RWPE2 (cell line): ENCODE data around the gene NRF1.

Experiments
- ATAC-seq: fragments of 200-7000 bp; cut with Tn5 transposase; 3 replicates; pipeline ENCODE4 v1.9.1; 2021; ENCODE audit warnings: low read depth
- DNase-seq: peaks from one replicate; pipeline ENCODE4 v3.0.0-alpha.2; 2020; ENCODE audit warnings: low spot score
- H3K27ac ChIP-seq: fragments of 450-650 bp; 2 replicates; pipeline ENCODE4 v1.5.1; 2017; ENCODE audit warnings: mild to moderate bottlenecking; ENCODE audit not compliant: poor library complexity, severe bottlenecking
- H3K27me3 ChIP-seq: fragments of 250-450 bp; sonication (Bioruptor Pico); 2 replicates; pipeline ENCODE4 v1.5.1; 2021; ENCODE audit warnings: mild to moderate bottlenecking, moderate library complexity; ENCODE audit not compliant: insufficient read depth, poor library complexity, severe bottlenecking
- H3K36me3 ChIP-seq: fragments of 250-450 bp; sonication (Bioruptor Pico); 2 replicates; pipeline ENCODE4 v1.5.1; 2020; ENCODE audit warnings: low read depth, mild to moderate bottlenecking, moderate library complexity
- H3K4me1 ChIP-seq: fragments of 250-450 bp; sonication (Bioruptor Pico); 2 replicates; pipeline ENCODE4 v1.5.1; 2021; ENCODE audit warnings: mild to moderate bottlenecking, moderate library complexity; ENCODE audit not compliant: insufficient read depth, poor library complexity, severe bottlenecking
- H3K4me3 ChIP-seq: fragments of 250-450 bp; sonication (Bioruptor Pico); 2 replicates; pipeline ENCODE4 v1.5.1; 2021; ENCODE audit warnings: mild to moderate bottlenecking, moderate library complexity; ENCODE audit not compliant: severe bottlenecking
- H3K9me3 ChIP-seq: fragments of 250-450 bp; sonication (Bioruptor Pico); 2 replicates; pipeline ENCODE4 v1.5.1; 2021; ENCODE audit warnings: mild to moderate bottlenecking, moderate library complexity; ENCODE audit not compliant: severe bottlenecking
- CTCF ChIP-seq: fragments of 450-650 bp; IDR thresholded peaks from one replicate; pipeline ENCODE4 v1.5.1; 2017; ENCODE audit warnings: mild to moderate bottlenecking, moderate library complexity; ENCODE audit not compliant: poor library complexity, severe bottlenecking

The NRF1 gene

GRCh38 chr7:129636641-129637040 lies 25.1 kb downstream of the NRF1 start:
- no peak for TF ChIP-seq CTCF
- Histone ChIP-seq H3K27me3 (no peaks in the 10 kb centered on the region), H3K36me3 (0 out of 2 replicates have a peak, but pooled peaks cover 4% of the 10 kb centered on the region), H3K27ac (no peak overlapping the region), H3K4me3 (no peak overlapping the region), H3K4me1 (no peaks in the 10 kb centered on the region), H3K9me3 (no peaks in the 10 kb centered on the region)
- no peak for ATAC-seq
- no peak for DNase-seq

- Histone ChIP-seq H3K27me3 (no peaks in the 10 kb centered on the region), H3K27ac (no peak overlapping the region), H3K4me1 (no peaks in the 10 kb centered on the region), H3K36me3 (0 out of 2 replicates have a peak, but pooled peaks cover 4% of the 10 kb centered on the region), H3K4me3 (no peak overlapping the region), H3K9me3 (no peaks in the 10 kb centered on the region)
- no peak for ATAC-seq
- no peak for DNase-seq
- TF ChIP-seq CTCF, result no peak
These were observed 28.9 kb downstream of the NRF1 start for GRCh38 chr7:129640400-129640799.

GRCh38 chr7:129642871-129643549 lies 31.5 kb downstream of the NRF1 start:
- H3K27me3 ChIP-seq, result no peaks in the 10 kb centered on the region
- no peaks in the 10 kb centered on the region for H3K9me3 ChIP-seq
- H3K4me3 ChIP-seq, result no peak overlapping the region
- DNase-seq (no peak), ATAC-seq (no peak)
- no peak overlapping the region for H3K27ac ChIP-seq
- TF ChIP-seq CTCF, result no peak
- H3K36me3 ChIP-seq, result 0 out of 2 replicates have a peak, but pooled peaks cover 4% of the 10 kb centered on the region
- H3K4me1 ChIP-seq, result peaks cover 6% of the 10 kb centered on the region

GRCh38 chr7:129643550-129644170 lies 32.1 kb downstream of the NRF1 start:
- Histone ChIP-seq H3K36me3 (0 out of 2 replicates have a peak, but pooled peaks cover 4% of the 10 kb centered on the region), H3K4me3 (no peak overlapping the region), H3K9me3 (no peaks in the 10 kb centered on the region), H3K27me3 (no peaks in the 10 kb centered on the region), H3K27ac (no peak overlapping the region), H3K4me1 (peaks cover 6% of the 10 kb centered on the region)
- DNase-seq (no peak), ATAC-seq (no peak)
- TF ChIP-seq CTCF, result no peak
